ENCODE results near the gene RHBDD1. TPM values are rescaled to one million over a fixed set of nuclear protein-coding genes. Genes with fewer than 3 reads are reported as not detected.

RHBDD1 gene
- total RNA-seq, 1 donor from 2014 or later = 34.9 TPM

- Mint-ChIP-seq H3K36me3 (no peaks in the 10 kb centered on the region), H3K9me3 (no peaks in the 10 kb centered on the region), H3K27me3 (no peaks in the 10 kb centered on the region), H3K4me1 (ENCODE audit: unreplicated experiment) (peaks cover 8% of the 10 kb centered on the region), H3K27ac (no peak overlapping the region), H3K4me3 (no peak overlapping the region)
- no peak for TF ChIP-seq CTCF (conservative IDR thresholded peaks at IDR 0.05)
- DNase-seq (ENCODE audit: extremely low spot score, unreplicated experiment) = no peak
These were observed 193.7 kb downstream of the RHBDD1 start for GRCh38 chr2:227029426-227030105.

- Mint-ChIP-seq H3K36me3 (no peaks in the 10 kb centered on the region), H3K27ac (no peak overlapping the region), H3K9me3 (no peaks in the 10 kb centered on the region), H3K4me3 (no peak overlapping the region), H3K4me1 (ENCODE audit: unreplicated experiment) (peaks cover 12% of the 10 kb centered on the region), H3K27me3 (no peaks in the 10 kb centered on the region)
- DNase-seq (ENCODE audit: extremely low spot score, unreplicated experiment) = no peak
- no peak for TF ChIP-seq CTCF (conservative IDR thresholded peaks at IDR 0.05)
These were observed 194.9 kb downstream of the RHBDD1 start for GRCh38 chr2:227030789-227031188.

- TF ChIP-seq CTCF (conservative IDR thresholded peaks at IDR 0.05) = no peak
- H3K36me3 Mint-ChIP-seq = no peaks in the 10 kb centered on the region
- no peaks in the 10 kb centered on the region for H3K9me3 Mint-ChIP-seq
- DNase-seq (ENCODE audit: extremely low spot score, unreplicated experiment) = no peak
- H3K27ac Mint-ChIP-seq = no peak overlapping the region
- peaks cover 15% of the 10 kb centered on the region for H3K4me1 Mint-ChIP-seq (ENCODE audit: unreplicated experiment)
- no peaks in the 10 kb centered on the region for H3K27me3 Mint-ChIP-seq
- H3K4me3 Mint-ChIP-seq = no peak overlapping the region
These were observed 195.5 kb downstream of the RHBDD1 start for GRCh38 chr2:227031379-227031778.

- no peak overlapping the region for H3K4me3 Mint-ChIP-seq
- DNase-seq (ENCODE audit: extremely low spot score, unreplicated experiment) = no peak
- no peaks in the 10 kb centered on the region for H3K36me3 Mint-ChIP-seq
- H3K4me1 Mint-ChIP-seq (ENCODE audit: unreplicated experiment) = peaks cover 15% of the 10 kb centered on the region
- no peaks in the 10 kb centered on the region for H3K27me3 Mint-ChIP-seq
- TF ChIP-seq CTCF (conservative IDR thresholded peaks at IDR 0.05) = peak; percentile 81
- H3K27ac Mint-ChIP-seq = no peak overlapping the region
- no peaks in the 10 kb centered on the region for H3K9me3 Mint-ChIP-seq
These were observed 197.8 kb downstream of the RHBDD1 start for GRCh38 chr2:227033471-227034148.

- H3K27me3 Mint-ChIP-seq = no peaks in the 10 kb centered on the region
- H3K36me3 Mint-ChIP-seq = no peaks in the 10 kb centered on the region
These were observed 200.0 kb downstream of the RHBDD1 start for GRCh38 chr2:227035711-227036367.

More at GRCh38 chr2:227035711-227036367, 200.0 kb downstream of the RHBDD1 start:
- Mint-ChIP-seq H3K27ac (no peak overlapping the region), H3K4me3 (no peak overlapping the region), H3K9me3 (no peaks in the 10 kb centered on the region), H3K4me1 (ENCODE audit: unreplicated experiment) (peaks cover 15% of the 10 kb centered on the region)
- DNase-seq (ENCODE audit: extremely low spot score, unreplicated experiment) = no peak
- no peak for TF ChIP-seq CTCF (conservative IDR thresholded peaks at IDR 0.05)
